NK-92 (cell line): Measurements from ENCODE around the gene CLNK.

Source experiments
- DNase-seq: peaks from one replicate; lab custom pipeline; 2025; ENCODE audit not compliant: unreplicated experiment; lab: John Stamatoyannopoulos, UW

The CLNK gene

GRCh38 chr4:10613926-10614478 is 70.6 kb downstream of the CLNK start:
- DNase-seq: no peak

- no peak for DNase-seq
Measured at GRCh38 chr4:10612476-10612875, 72.1 kb downstream of the CLNK start.

GRCh38 chr4:10611673-10612072 is 72.9 kb downstream of the CLNK start:
- DNase-seq: no peak

- DNase-seq: no peak
Measured at GRCh38 chr4:10608501-10609219, 75.9 kb downstream of the CLNK start.

- no peak for DNase-seq
Measured at GRCh38 chr4:10607206-10607605, 77.4 kb downstream of the CLNK start.

GRCh38 chr4:10606483-10607155 is 77.9 kb downstream of the CLNK start:
- no peak for DNase-seq

- no peak for DNase-seq
Measured at GRCh38 chr4:10605746-10606482, 78.7 kb downstream of the CLNK start.

- no peak for DNase-seq
Measured at GRCh38 chr4:10605031-10605430, 79.5 kb downstream of the CLNK start.

GRCh38 chr4:10599574-10599973 is 85.0 kb downstream of the CLNK start:
- DNase-seq: no peak

GRCh38 chr4:10598829-10599228 is 85.7 kb downstream of the CLNK start:
- DNase-seq: no peak

GRCh38 chr4:10596586-10597290 is 87.8 kb downstream of the CLNK start:
- DNase-seq: no peak

- DNase-seq: no peak
Measured at GRCh38 chr4:10593130-10593529, 91.4 kb downstream of the CLNK start.

- no peak for DNase-seq
Measured at GRCh38 chr4:10590896-10591295, 93.7 kb downstream of the CLNK start.

GRCh38 chr4:10589799-10590198 is 94.8 kb downstream of the CLNK start:
- DNase-seq: no peak

- no peak for DNase-seq
Measured at GRCh38 chr4:10589321-10589720, 95.2 kb downstream of the CLNK start.

- DNase-seq: no peak
Measured at GRCh38 chr4:10587697-10588096, 96.9 kb downstream of the CLNK start.

- no peak for DNase-seq
Measured at GRCh38 chr4:10587296-10587695, 97.3 kb downstream of the CLNK start.

GRCh38 chr4:10584042-10584441 is 100.5 kb downstream of the CLNK start:
- no peak for DNase-seq

GRCh38 chr4:10582951-10583350 is 101.6 kb downstream of the CLNK start:
- no peak for DNase-seq

GRCh38 chr4:10582059-10582686 is 102.4 kb downstream of the CLNK start:
- no peak for DNase-seq

- DNase-seq: no peak
Measured at GRCh38 chr4:10581022-10581421, 103.5 kb downstream of the CLNK start.
